Measurements from ENCODE around the gene RTP1. TPM values are rescaled to one million over a fixed set of nuclear protein-coding genes. Genes with fewer than 3 reads are reported as not detected.
"Not testable (repeated sequence)": the region's sequence is repeated elsewhere in the genome, so short reads cannot be mapped to it uniquely, and the experiment has no call there.

The RTP1 gene
- total RNA-seq, 2 donors from 2014 or later = not detected

GRCh38 chr3:187236962-187237361 is 39.7 kb downstream of the RTP1 start:
- no peak for TF ChIP-seq CTCF (IDR thresholded peaks at IDR 0.05)
- TF ChIP-seq POLR2A (IDR thresholded peaks at IDR 0.05) = no peak
- no peak for TF ChIP-seq POLR2AphosphoS5 (IDR thresholded peaks at IDR 0.05)
- intact Hi-C loops (cut with DNase I) = no loop called here
- no peaks in the 10 kb centered on the region for H3K27me3 ChIP-seq (replicated peaks; ENCODE audit: insufficient read depth)
- DNase-seq (ENCODE audit: low spot score) = no peak
- H3K9me3 ChIP-seq = no peaks in the 10 kb centered on the region
- H3K4me3 ChIP-seq = no peak overlapping the region
- no peaks in the 10 kb centered on the region for H3K4me1 ChIP-seq (replicated peaks)
- WGBS = 90% methylated on average over 1 of the region's 1 CpG
- no peak overlapping the region for H3K27ac ChIP-seq
- no peaks in the 10 kb centered on the region for H3K36me3 ChIP-seq

GRCh38 chr3:187237741-187238140 is 40.5 kb downstream of the RTP1 start:
- H3K27ac ChIP-seq = no peak overlapping the region
- TF ChIP-seq CTCF (IDR thresholded peaks at IDR 0.05) (no peak), POLR2AphosphoS5 (IDR thresholded peaks at IDR 0.05) (no peak), POLR2A (IDR thresholded peaks at IDR 0.05) (no peak)
- H3K27me3 ChIP-seq (replicated peaks; ENCODE audit: insufficient read depth) = no peaks in the 10 kb centered on the region
- no peaks in the 10 kb centered on the region for H3K9me3 ChIP-seq
- intact Hi-C loops (cut with DNase I) = no loop called here
- no peak for DNase-seq (ENCODE audit: low spot score)
- H3K36me3 ChIP-seq = no peaks in the 10 kb centered on the region
- no peaks in the 10 kb centered on the region for H3K4me1 ChIP-seq (replicated peaks)
- H3K4me3 ChIP-seq = no peak overlapping the region

GRCh38 chr3:187238239-187238638 is 41.0 kb downstream of the RTP1 start:
- Histone ChIP-seq H3K27me3 (replicated peaks; ENCODE audit: insufficient read depth) (no peaks in the 10 kb centered on the region), H3K4me3 (no peak overlapping the region), H3K27ac (no peak overlapping the region), H3K36me3 (no peaks in the 10 kb centered on the region), H3K9me3 (no peaks in the 10 kb centered on the region), H3K4me1 (replicated peaks) (no peaks in the 10 kb centered on the region)
- intact Hi-C loops (cut with DNase I) = no loop called here
- no peak for TF ChIP-seq POLR2A (IDR thresholded peaks at IDR 0.05)
- 85% methylated on average over 1 of the region's 1 CpG for WGBS
- DNase-seq (ENCODE audit: low spot score) = no peak

GRCh38 chr3:187238835-187239234 is 41.5 kb downstream of the RTP1 start:
- H3K4me3 ChIP-seq; H3K27me3 ChIP-seq (replicated peaks; ENCODE audit: insufficient read depth); H3K9me3 ChIP-seq; H3K36me3 ChIP-seq; H3K27ac ChIP-seq; DNase-seq (ENCODE audit: low spot score); intact Hi-C loops (cut with DNase I); H3K4me1 ChIP-seq (replicated peaks): not testable (repeated sequence)
- 94% methylated on average over 4 of the region's 4 CpGs for WGBS

- no peaks in the 10 kb centered on the region for H3K27me3 ChIP-seq (replicated peaks; ENCODE audit: insufficient read depth)
- no peaks in the 10 kb centered on the region for H3K4me1 ChIP-seq (replicated peaks)
- no peak overlapping the region for H3K27ac ChIP-seq
- no peaks in the 10 kb centered on the region for H3K9me3 ChIP-seq
- TF ChIP-seq POLR2A (IDR thresholded peaks at IDR 0.05) = no peak
- TF ChIP-seq CTCF (IDR thresholded peaks at IDR 0.05) = no peak
- no peak for TF ChIP-seq POLR2AphosphoS5 (IDR thresholded peaks at IDR 0.05)
- intact Hi-C loops (cut with DNase I) = no loop called here
- no peaks in the 10 kb centered on the region for H3K36me3 ChIP-seq
- H3K4me3 ChIP-seq = no peak overlapping the region
- 86% methylated on average over 5 of the region's 5 CpGs for WGBS
- DNase-seq (ENCODE audit: low spot score) = no peak
These were observed 45.1 kb downstream of the RTP1 start for GRCh38 chr3:187242435-187242834.

- DNase-seq (ENCODE audit: low spot score) = no peak
- H3K4me1 ChIP-seq (replicated peaks) = no peaks in the 10 kb centered on the region
- TF ChIP-seq POLR2AphosphoS5 (IDR thresholded peaks at IDR 0.05) (no peak), POLR2A (IDR thresholded peaks at IDR 0.05) (no peak), CTCF (IDR thresholded peaks at IDR 0.05) (no peak)
- intact Hi-C loops (cut with DNase I) = no loop called here
- no peaks in the 10 kb centered on the region for H3K9me3 ChIP-seq
- no peaks in the 10 kb centered on the region for H3K36me3 ChIP-seq
- no peaks in the 10 kb centered on the region for H3K27me3 ChIP-seq (replicated peaks; ENCODE audit: insufficient read depth)
- H3K27ac ChIP-seq = no peak overlapping the region
- WGBS = 95% methylated on average over 4 of the region's 4 CpGs
- no peak overlapping the region for H3K4me3 ChIP-seq
These were observed 45.6 kb downstream of the RTP1 start for GRCh38 chr3:187242900-187243299.

Data from prostate gland (tissue), 2 donors.